Measurements from ENCODE around the gene NLRP9. TPM values are rescaled to one million over a fixed set of nuclear protein-coding genes. Genes with fewer than 3 reads are reported as not detected.

NLRP9 gene
- polyA plus RNA-seq, 1 experiment: not detected

DNA sequence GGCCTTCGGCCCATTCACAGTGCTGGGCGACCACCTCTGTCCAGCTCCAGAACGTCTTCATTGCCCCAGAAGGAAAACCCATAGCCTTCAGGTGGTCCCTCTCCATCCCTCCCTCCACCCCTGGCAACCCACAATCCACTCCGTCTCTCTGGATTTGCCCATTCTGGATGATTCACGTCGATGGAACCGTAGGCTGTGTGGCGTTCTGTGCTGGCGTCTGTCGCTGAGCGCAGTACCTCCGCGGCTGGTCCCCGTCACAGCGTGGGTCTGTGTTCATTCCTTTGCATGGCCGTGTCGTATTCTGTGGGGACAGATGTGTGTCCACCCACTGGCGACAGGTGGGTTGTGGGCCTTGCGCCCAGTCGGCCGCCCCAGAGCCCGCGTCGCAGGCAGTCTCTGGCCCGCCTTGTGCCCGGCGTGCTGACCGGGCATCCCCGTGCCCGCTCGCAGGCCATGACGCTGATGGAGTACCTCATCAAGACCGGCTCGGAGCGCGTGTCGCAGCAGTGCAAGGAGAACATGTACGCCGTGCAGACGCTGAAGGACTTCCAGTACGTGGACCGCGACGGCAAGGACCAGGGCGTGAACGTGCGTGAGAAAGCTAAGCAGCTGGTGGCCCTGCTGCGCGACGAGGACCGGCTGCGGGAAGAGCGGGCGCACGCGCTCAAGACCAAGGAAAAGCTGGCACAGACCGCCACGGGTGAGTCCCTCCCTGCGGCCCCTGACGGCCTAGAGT lies 53.1 kb downstream of the NLRP9 start:
- TF ChIP-seq, protein P1, sequence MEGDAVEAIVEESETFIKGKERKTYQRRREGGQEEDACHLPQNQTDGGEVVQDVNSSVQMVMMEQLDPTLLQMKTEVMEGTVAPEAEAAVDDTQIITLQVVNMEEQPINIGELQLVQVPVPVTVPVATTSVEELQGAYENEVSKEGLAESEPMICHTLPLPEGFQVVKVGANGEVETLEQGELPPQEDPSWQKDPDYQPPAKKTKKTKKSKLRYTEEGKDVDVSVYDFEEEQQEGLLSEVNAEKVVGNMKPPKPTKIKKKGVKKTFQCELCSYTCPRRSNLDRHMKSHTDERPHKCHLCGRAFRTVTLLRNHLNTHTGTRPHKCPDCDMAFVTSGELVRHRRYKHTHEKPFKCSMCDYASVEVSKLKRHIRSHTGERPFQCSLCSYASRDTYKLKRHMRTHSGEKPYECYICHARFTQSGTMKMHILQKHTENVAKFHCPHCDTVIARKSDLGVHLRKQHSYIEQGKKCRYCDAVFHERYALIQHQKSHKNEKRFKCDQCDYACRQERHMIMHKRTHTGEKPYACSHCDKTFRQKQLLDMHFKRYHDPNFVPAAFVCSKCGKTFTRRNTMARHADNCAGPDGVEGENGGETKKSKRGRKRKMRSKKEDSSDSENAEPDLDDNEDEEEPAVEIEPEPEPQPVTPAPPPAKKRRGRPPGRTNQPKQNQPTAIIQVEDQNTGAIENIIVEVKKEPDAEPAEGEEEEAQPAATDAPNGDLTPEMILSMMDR (IDR thresholded peaks at IDR 0.05; ENCODE audit: low read depth, low read length): no peak
- no peak for DNase-seq (ENCODE audit: low read depth, low spot score)
- ChIA-PET CTCF (interaction anchor here (0.5 kb wide), 1 partner anchor 53 kb away, joined by 5 read pairs; no protein-coding TSS in a partner anchor), POLR2A (no interaction called here)
- H3K4me3 ChIP-seq (ENCODE audit: low read depth, low read length): no peak overlapping the region
- no peak overlapping the region for H3K27ac ChIP-seq (ENCODE audit: low read depth, low read length)
- no peaks in the 10 kb centered on the region for H3K27me3 ChIP-seq (ENCODE audit: control insufficient read depth, insufficient read depth, low read length)
- H3K9me3 ChIP-seq (ENCODE audit: control insufficient read depth, insufficient read depth, low read length): no peaks in the 10 kb centered on the region; the same call in 1 of the 2 replicates

DNA sequence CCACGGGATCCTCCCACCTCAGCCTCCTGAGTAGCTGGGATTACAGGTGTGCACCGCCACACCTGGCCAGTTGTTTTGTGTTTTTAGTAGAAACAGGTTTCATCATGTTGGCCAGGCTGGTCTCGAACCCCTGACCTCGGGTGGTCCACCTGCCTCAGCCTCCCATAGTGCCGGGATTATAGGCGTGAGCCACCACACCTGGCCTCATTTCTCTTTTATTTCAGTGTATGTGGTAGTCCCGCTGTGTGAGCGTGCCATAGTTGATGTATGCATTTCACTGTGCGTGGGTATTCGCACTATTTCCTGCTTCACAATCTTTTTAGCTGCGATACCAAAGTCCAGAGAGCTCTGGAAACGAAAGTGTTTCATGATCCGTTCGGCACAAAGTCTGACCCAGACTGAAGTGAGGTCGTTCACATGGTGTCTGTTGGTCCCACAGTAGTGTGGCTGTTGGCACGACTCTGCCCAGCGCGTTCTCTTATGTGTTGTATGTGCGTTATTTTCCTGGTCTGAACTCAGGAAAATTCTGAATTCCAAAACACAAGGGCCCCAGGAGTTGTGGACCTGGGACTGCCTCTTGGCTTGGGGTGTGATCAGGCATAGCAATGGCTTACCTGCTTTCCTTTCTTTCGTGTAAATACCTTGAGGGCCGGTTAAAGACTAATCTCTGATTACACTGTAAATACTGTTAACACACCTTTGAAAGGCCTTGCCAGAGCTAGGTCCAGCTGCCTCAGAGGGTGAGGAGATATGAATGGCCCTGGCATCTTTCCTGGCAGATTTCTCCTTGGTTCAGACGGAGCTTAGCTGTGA lies 54.5 kb downstream of the NLRP9 start:
- no peaks in the 10 kb centered on the region for H3K27me3 ChIP-seq (ENCODE audit: control insufficient read depth, insufficient read depth, low read length)
- DNase-seq (ENCODE audit: low read depth, low spot score): no peak
- ChIA-PET CTCF (interaction anchor here (0.7 to 1.0 kb wide), 2 partner anchors 29 to 180 kb away, joined by 3 read pairs; no protein-coding TSS in a partner anchor), POLR2A (no interaction called here)
- no peak overlapping the region for H3K4me3 ChIP-seq (ENCODE audit: low read depth, low read length)
- H3K9me3 ChIP-seq (ENCODE audit: control insufficient read depth, insufficient read depth, low read length): no peaks in the 10 kb centered on the region; the same call in 1 of the 2 replicates
- TF ChIP-seq, protein P1 (IDR thresholded peaks at IDR 0.05; ENCODE audit: low read depth, low read length): no peak
- no peak overlapping the region for H3K27ac ChIP-seq (ENCODE audit: low read depth, low read length)

DNA sequence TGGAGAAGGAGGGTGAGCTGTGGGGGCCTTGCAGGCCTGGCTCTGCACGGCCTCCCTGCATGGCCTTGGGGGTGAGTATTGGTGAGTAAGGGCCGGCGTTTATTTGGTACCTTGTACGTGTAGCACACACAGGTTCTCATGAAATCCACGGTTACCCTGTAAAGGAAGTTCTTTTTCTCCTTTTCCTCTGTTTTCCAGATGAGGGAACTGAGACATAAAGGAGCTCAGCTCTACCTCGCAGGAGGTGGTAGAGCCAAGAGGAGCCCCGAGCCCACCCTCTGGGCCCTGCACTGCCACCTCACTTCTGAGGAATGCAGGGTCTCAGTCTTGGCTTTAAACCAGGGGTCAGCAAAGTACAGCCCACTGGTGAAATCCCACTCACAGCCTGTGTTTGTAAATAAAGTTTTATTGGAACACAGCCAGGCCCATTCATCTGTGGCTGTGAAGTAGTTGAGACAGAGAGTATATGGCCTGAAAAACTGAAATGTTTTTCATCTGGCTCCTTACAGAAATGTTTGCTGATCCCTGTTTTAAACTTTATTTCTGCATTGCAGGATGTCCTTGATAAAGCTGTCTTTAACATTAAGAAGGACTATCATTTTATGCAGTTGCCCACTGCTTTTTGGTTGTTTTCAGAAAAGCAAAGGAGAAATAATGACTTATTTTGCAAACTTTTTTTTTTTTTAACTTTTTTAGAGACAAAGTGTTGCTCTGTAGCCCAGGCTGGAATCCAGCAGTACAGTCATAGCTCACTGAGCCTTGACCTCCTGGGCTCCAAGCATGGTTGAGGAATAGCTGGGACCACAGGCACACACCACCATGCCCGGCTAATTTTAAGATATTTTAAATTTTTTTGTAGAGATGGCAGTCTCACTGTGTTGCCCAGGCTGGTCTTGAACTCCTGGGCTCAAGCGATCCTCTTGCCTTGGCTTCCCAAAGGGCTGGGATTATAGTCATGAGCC lies 56.8 kb downstream of the NLRP9 start:
- Histone ChIP-seq H3K4me3 (ENCODE audit: low read depth, low read length) (no peak overlapping the region), H3K27me3 (ENCODE audit: control insufficient read depth, insufficient read depth, low read length) (no peaks in the 10 kb centered on the region), H3K27ac (ENCODE audit: low read depth, low read length) (peak overlapping the region; percentile 21), H3K9me3 (ENCODE audit: control insufficient read depth, insufficient read depth, low read length) (no peaks in the 10 kb centered on the region; the same call in 1 of the 2 replicates)
- DNase-seq (ENCODE audit: low read depth, low spot score): no peak
- ChIA-PET CTCF (interaction anchor here (0.7 to 1.4 kb wide), 3 partner anchors 10 to 572 kb away, joined by 3 to 6 read pairs (median 4); no protein-coding TSS in a partner anchor), POLR2A (interaction anchor here (0.7 kb wide), 1 partner anchor 533 kb away, joined by 3 read pairs; the partner anchor contains the start of gene TNNT1)
- TF ChIP-seq, protein P1 (IDR thresholded peaks at IDR 0.05; ENCODE audit: low read depth, low read length): no peak

DNA sequence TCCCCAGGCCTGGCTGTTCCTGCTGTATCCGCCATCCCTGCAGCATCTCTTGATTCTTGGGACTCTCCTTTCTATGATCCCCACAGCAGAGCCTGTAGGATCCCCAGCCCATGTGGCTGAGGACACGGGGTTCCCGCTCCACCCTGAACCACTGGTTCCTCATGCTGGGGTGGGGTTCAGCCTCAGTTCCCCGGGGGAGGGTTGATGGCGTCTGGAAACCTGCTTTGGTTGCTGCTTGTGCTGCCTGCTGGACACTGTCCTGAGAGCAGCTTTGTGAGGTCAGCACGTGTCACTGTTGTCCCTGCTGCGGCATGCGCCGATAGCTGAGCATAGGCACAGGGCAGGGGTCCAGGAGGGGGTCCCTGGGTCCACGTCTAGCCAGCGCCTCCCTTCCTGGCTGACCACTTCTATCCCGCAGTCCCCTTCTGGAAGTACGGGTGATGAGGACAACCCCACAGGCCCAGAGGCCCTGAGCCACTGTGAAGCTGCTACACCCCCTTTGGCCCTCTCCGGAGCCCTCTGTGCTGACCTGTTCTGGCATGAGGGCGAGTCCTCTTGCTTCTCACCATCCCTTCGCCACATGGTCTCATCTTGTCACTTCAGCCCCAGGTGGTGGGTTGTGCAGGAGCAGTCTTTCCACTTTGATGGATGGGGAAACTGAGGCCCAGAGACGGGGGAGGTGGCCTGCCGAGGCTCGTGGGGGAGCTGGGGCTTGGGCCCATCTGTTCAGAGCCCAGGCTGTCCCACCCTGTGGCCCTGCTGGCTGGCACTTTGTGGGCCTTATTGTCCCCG lies 57.7 kb downstream of the NLRP9 start:
- Histone ChIP-seq H3K9me3 (ENCODE audit: control insufficient read depth, insufficient read depth, low read length) (no peaks in the 10 kb centered on the region; the same call in 1 of the 2 replicates), H3K27ac (ENCODE audit: low read depth, low read length) (peak overlapping the region; percentile 21), H3K27me3 (ENCODE audit: control insufficient read depth, insufficient read depth, low read length) (no peaks in the 10 kb centered on the region), H3K4me3 (ENCODE audit: low read depth, low read length) (no peak overlapping the region)
- ChIA-PET CTCF (interaction anchor here (1.4 kb wide), 1 partner anchor 48 kb away, joined by 4 read pairs; no protein-coding TSS in a partner anchor), POLR2A (no interaction called here)
- no peak for DNase-seq (ENCODE audit: low read depth, low spot score)
- TF ChIP-seq, protein P1 (IDR thresholded peaks at IDR 0.05; ENCODE audit: low read depth, low read length): no peak
